Stimulated activated CD8-positive, alpha-beta memory T cell treated with anti-CD3 and anti-CD28 coated beads, Interleukin-15, amount 100 ng/mL, for 48 hours (primary cell): ENCODE measurements around the gene MS4A6E.
"Not testable (repeated sequence)": the region's sequence is repeated elsewhere in the genome, so short reads cannot be mapped to it uniquely, and the experiment has no call there.

Source experiments
- DNase-seq, 2 donors: peaks; one replicate each; pipeline ENCODE4 v3.0.0-alpha.2; 2020; ENCODE audit warnings: low read depth in 2 of 2

Gene MS4A6E, protein sequence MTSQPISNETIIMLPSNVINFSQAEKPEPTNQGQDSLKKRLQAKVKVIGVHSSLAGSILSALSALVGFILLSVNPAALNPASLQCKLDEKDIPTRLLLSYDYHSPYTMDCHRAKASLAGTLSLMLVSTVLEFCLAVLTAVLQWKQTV

DNA sequence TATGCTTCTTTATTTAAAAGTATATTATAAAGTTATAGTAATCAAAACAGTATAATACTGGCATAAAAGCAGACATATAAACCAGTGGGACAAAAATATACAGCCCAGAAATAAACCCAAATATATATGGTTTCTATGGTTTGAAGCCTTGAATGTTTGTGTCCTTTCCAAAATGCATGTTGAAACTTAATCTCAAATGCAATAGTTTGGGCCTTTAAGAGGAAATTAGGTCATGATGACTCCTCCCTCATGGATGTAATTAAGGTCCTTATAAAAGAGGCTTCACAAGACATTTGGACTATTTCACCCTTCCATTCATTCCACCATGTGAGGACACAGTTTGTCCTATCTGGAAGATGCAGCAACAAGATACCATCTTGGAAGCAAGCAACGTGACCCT lies at the start of gene MS4A6E:
Gene MS4A6E, plus strand, starts transcription at position 301 of the 400 bp plus-strand sequence. CDS start 7,641 bp downstream, outside the sequence.
- DNase-seq: no peak

GRCh38 chr11:60280412-60280811 lies 46.6 kb upstream of the MS4A6E start, which contains the start of gene MS4A4A:
Gene MS4A4A (plus strand): TSS chr11:60280666. CDS start chr11:60280676, 10 bp downstream.
- DNase-seq: no peak

DNA sequence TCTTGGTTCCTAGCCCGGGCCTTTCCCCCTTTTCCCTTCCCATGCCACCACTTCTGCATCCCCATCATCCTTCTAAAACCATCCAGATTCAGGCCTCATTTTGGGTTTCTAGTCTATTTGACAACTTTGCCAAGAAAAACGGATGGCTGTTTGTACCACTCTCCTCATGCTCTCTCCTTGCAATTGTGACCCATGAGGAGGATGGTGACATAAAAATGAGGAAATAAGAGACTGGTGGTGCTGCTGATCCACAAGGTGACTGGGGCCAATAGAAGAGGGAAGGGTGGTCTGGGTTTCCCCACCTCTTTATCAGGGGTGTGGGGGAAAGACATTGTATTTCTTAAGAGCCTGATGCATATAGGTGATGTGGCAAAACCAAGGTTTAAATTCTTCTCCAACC lies 45.6 kb upstream of the MS4A6E start:
- no peak for DNase-seq

DNA sequence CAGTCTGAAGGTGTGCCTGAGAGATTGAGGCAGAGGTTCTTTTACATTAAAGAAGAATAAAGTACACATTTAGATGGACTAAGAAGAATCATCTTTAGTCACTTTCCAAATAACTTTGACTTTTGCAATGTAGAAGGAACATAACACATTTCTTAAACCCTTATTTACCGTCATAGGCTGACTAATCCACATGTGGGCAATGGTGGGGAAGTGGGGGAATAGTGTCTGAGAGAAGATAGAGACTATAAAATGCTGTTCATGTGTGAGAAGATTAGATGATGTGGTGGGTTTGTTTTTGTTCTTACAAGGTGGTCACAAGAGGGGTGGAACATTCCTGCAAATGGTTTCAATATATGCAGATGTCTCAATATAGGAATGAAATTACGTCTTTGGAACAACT lies 44.8 kb upstream of the MS4A6E start:
- no peak for DNase-seq

DNA sequence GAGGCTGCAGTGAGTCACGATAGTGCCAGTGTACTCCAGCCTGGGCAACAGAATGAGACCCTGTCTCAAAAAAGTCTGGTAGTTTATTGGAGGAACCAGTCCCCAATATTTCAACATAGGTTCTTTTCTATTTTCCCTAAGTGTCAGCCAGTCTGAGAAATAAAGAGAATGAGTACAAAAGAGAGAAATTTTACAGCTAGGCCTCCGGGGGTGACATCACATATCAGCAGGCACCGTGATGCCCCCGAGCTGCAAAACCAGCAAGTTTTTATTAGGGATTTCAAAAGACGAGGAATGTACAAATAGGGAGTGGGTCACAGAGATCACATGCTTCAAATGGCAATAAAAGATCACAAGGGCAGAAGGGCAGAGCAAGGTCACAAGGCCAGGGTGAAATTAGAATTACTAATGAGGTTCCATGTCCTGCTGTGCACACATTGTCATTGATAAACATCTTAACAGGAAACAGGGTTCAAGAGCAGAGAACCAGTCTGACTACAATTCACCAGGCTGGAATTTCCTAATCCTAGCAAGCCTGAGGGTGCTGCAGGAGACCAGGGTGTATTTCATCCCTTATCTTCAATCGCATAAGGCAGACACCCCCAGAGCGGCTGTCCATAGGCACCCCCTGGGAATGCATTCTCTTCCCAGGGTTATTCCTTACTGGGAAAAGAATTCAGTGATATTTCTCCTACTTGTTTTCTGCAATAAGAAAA lies 41.5 kb upstream of the MS4A6E start:
- DNase-seq: not testable (repeated sequence)

DNA sequence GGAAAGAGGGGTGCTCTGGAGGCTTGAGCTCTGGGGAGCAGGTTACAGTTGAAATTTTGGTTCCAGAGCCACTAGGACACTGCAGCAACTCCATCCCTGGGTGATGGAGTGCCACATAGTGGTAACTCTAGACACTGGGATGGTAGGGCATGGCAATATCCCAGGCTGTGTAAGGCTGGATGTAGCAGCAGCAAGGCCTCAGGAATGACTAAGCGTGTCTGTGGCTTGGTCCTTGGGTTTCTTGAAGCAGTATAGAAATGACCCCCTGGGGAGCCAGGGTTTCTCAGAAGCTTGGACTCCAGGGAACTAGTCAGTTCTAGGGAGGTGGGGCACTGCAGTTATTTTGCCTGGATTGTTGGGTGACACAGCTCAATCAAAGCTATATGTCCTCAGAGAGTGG lies 38.5 kb upstream of the MS4A6E start:
- no peak for DNase-seq

DNA sequence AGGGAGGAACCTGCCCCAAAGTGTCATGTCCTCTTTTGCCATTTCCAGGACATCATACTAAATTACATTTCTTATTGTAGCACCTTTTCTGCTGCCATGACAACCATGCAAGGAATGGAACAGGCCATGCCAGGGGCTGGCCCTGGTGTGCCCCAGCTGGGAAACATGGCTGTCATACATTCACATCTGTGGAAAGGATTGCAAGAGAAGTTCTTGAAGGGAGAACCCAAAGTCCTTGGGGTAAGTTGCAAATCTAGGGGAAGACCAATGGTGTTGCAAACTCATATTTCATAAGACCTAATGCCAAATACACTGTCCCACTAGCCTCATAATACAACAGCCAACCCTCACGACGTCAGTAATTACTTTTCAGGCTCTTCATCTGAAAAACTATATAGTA lies 34.9 kb upstream of the MS4A6E start:
- no peak for DNase-seq

- no peak for DNase-seq
Measured at GRCh38 chr11:60301178-60301577, 25.9 kb upstream of the MS4A6E start.

- DNase-seq: not testable (repeated sequence)
Measured at GRCh38 chr11:60301884-60302283, 25.2 kb upstream of the MS4A6E start.

GRCh38 chr11:60303661-60304060 lies 23.4 kb upstream of the MS4A6E start:
- no peak for DNase-seq

GRCh38 chr11:60305906-60306619 lies 21.0 kb upstream of the MS4A6E start:
- no peak for DNase-seq

DNA sequence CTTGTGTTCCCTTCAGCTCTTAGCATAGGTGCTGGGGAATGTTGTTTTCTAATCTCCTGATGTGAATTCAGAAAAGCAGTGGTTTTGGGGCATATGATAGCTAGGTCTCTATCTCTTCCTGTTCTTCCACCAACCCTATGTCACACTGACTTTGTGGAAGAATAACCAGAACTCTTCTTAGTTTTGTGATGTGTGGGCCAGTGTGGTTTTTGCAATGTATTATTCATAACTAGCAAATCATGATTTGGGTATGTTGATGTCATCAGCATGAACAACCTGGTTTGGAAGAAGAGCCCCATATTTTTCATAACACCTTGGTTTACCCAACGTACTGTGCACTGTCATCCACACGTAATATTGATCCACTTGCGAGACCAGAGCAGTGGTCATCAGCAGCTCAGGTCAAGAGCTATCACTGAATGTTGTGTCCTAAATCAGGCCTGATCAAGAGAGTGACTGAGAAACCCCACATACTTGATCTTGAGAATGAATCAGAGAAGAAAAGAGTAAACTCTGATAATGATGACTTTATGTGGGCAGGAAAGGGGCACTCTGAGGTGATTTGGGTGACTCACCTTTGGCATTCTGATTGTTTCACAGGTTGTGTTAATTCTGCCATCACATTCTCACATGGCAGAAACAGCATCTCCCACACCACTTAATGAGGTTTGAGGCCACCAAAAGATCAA lies 19.4 kb upstream of the MS4A6E start:
- peak; percentile 8 to 12 for DNase-seq

DNA sequence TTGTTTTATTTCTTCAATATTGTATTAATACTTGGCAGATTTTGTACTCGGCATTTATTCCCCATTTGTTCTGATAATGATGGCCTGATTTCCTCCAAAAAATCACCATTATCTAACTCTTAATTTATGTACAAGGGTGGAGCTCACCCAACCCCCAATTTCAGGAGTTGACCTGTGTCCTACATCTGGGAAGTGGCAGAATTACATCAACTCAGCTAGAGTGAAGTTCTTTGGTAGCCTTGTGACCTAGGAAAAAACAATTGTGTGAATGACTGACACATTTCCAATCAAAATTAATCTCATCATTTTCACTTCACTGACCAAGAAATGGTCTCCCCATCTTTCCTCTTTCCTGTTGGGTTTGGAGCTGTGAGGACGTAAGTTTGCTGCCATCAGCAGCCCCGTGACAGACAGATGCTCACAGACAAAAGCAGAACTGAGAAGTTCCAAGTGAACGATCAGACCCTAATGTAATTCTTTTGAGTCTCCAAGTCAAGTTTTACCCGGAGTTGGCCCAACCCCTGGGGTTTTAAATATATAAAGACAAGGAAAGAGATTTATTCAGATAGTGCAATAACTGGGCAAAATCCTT lies 16.6 kb upstream of the MS4A6E start:
- no peak for DNase-seq

DNA sequence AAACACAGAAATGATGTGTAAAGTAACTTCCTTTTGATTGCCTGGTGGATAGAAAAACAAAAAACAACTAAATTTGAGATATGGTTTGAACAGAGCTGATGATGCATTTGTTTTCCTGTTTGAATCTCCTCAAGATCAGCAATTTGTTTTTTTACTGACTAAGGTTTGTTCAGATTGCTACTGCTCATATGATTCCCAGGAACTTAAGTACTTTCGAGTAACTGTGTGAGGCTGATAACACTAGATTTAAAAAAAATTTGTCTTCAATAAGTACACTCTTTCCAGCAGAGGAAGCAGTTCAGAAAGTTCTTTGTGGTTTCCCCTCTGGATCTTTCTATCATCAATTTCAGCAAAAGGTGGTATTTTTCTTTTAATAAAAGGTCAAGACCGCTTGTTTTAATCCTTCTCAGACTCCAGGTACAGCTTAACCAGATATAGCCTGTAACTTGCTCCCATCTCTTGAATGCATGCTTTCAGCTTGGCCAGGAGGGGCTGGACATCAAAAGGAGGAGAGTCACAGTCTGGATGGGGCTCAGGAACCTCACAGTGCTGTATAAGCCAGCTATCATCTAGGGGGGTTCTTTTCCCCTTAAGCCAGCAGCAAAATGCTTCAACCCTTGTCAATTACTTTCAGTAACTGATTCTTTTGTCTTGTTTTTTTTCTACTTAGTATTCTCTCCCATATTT lies 12.3 kb upstream of the MS4A6E start:
- DNase-seq: no peak

GRCh38 chr11:60315871-60316270 lies 11.2 kb upstream of the MS4A6E start:
- DNase-seq: no peak

- DNase-seq: no peak
Measured at GRCh38 chr11:60316317-60316716, 10.7 kb upstream of the MS4A6E start.

- DNase-seq: no peak
Measured at GRCh38 chr11:60318726-60319125, 8.3 kb upstream of the MS4A6E start.

DNA sequence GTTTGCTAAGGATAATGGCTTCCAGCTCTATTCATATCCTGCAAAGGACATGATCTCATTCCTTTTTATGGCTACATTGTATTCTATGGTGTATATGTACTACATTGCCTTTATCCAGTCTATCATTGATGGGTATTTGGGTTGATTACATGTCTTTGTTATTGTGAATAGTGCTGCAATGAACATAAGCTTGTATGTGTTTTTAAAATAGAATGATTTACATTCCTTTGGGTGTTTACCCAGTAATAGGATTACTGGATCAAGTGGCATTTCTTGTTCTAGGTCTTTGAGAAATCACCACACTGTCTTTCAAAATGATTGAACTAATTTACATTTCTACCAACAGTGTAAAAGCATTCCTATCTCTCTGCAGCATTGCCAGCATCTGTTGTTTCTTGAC lies 6.0 kb upstream of the MS4A6E start:
- DNase-seq: no peak

DNA sequence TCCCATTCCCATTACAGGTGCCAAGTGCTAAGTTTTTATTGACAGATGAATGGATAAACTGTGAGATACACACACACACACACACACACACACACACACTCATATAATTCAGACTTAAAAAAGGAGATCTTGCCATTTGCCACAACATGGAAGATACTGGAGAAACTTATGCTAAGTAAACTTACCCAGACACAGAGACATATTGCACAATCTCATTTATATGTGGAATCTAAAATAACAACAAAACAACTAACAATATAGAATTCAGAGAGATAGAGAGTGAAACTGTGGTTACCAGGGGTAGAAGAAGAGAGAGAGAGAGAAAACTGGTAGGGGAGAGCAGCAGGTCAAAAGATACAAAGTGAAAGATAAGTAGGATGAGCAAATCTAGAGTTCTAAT lies 1.4 kb downstream of the MS4A6E start:
- no peak for DNase-seq

- no peak for DNase-seq
Measured at GRCh38 chr11:60332846-60333245, 5.8 kb downstream of the MS4A6E start.

- DNase-seq: peak; percentile 36 to 43
Measured at GRCh38 chr11:60334005-60334620, 7.1 kb downstream of the MS4A6E start.
